GM18508 (cell line): ENCODE measurements around the gene DMRT1.
A peak's percentile ranks its signal among the peaks of the same experiment; 100 is the strongest.
"Not testable (repeated sequence)": the region's sequence is repeated elsewhere in the genome, so short reads cannot be mapped to it uniquely, and the experiment has no call there.

ENCODE experiments used
- ATAC-seq: cut with Tn5 transposase; IDR thresholded peaks from one replicate; pipeline ENCODE4 v1.9.1; 2021; ENCODE audit warnings: moderate number of reproducible peaks; ENCODE audit not compliant: insufficient read depth, unreplicated experiment

DMRT1 gene

DNA sequence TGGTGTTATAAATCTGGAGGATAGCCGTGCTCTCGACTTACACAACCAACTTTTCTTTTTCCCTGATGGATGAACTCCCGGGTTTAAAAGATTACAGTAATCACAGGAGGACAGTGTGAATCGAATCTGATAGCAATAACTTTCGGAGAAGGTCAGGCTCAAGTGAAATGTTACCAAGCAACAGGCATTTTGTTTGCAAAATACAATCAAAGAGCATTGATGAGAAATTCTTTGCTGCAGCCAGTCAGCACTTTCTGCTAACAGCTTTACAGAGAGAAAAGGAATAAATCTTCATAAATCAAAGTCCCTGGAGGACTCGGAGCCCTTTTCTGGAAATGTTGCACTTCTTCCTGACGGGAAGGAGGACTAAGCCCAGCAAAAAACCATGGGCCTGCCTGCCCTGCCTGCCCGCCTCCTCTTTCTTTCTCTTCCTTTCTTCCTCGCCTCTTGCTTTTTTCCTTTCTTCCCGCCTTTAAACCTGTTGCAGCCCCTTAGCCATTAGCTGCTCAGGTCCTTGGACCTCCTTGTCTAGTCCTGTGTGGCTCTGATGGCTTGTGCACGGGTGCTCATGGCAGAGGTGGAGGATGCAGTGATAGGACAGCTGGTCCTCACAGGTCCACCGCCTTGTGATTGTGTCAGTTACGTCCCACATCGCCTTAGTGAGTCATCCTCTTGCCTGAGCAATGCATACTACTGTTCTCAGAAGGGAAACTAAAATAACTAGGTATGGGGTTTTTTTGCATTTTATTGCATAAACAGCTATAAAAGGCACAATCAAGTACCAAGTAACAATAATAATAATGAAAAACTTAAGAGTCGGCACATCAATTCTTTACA lies 141.1 kb downstream of the DMRT1 start:
- ATAC-seq = no peak

DNA sequence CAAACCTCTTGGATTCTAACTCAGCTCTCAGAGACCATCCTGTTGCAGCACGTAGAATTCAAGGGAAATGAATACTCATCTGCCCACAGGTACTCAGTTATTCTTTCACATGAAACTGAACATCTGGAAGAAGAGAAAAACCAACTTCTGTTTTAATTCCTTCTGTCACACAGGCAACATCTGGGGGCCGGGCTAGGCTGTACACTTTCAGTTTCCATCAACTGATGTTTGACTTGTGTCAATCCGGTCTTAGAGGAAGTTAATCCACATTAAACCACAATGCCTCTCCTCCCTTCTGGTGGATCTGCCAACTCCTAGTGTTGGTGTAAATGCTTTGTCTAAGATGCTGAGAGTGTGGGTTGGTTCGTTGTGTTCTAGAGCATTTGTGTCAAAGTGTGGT lies 152.5 kb downstream of the DMRT1 start:
- no peak for ATAC-seq

DNA sequence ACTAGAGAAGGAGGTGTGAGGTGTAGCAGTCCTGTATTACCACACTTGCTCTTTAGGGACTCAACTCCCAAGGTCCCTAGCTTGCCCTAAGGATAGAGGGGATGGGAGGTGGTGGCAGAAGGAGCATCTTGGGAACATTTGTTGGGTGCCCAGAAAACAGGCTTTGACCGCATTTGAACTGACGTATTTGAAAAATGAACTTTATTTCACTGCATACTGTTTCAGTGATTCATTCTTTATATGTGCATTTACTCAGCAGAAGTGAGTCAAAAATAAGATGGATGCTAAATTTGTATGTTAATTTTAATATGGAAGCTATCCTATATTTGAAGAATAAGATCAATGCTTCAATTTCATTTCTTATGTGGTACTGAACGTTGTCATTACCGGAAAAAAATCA lies 153.7 kb downstream of the DMRT1 start:
- ATAC-seq = no peak

DNA sequence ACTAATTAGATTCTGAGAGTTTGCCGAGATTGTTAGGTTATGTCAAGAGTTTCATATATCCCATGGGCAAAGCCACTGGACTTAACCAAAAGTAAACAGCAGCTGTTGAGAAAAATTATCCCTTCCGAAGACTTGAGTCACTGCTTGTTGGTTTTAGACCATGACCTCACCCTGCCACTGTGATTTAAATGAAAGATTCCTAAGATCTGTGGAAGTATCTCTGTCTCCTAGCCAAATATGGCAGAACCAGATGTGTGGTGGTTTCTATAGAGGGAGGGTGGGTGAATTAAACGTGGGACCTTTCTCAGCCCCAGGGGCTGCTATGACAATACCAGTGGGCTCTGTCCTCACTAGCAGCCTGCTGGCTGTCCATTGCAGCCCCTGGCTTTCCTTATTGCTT lies 154.3 kb downstream of the DMRT1 start:
- no peak for ATAC-seq

DNA sequence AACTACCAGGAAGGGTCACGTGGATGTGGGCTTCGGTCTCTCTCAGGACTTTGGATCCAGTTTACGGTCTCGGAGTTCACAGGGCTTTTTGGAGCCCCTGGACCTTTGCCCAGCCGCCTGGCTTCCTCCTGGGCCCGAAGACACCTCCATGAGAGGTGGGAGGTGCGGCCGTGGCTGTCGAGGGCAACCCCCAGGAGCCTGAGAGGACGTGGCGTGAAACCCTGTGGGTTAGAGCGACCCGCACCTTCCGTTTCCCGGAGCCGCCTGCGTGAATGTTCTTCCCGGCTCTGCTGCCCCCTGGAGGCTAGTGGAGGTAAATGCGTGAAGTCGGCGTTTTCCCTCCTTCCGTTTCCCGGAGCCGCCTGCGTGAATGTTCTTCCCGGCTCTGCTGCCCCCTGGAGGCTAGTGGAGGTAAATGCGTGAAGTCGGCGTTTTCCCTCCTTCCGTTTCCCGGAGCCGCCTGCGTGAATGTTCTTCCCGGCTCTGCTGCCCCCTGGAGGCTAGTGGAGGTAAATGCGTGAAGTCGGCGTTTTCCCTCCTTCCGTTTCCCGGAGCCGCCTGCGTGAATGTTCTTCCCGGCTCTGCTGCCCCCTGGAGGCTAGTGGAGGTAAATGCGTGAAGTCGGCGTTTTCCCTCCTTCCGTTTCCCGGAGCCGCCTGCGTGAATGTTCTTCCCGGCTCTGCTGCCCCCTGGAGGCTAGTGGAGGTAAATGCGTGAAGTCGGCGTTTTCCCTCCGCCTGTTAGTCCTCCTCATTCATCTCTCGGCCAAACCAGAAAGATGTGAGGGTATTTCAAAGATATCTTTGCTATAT lies 157.0 kb downstream of the DMRT1 start:
- ATAC-seq = not testable (repeated sequence)

DNA sequence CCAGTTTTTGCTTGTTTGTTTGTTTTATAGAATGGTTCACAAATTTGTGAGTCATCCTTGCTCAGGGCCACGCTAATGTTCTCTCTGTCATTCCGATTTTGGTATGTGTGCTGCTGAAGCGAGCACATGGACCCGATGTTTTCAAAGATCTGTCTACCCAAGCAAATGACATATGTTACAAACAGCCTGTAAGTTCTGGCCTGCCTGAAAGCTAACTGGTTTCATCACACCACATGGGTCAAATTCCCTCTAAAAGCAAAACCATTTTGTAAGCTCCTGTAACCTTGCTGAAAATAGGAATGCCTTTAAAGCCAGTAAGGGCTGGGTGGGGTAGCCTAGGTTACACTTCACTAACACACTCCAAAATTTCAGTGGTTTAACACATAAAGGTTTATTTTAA lies 160.3 kb downstream of the DMRT1 start:
- no peak for ATAC-seq

DNA sequence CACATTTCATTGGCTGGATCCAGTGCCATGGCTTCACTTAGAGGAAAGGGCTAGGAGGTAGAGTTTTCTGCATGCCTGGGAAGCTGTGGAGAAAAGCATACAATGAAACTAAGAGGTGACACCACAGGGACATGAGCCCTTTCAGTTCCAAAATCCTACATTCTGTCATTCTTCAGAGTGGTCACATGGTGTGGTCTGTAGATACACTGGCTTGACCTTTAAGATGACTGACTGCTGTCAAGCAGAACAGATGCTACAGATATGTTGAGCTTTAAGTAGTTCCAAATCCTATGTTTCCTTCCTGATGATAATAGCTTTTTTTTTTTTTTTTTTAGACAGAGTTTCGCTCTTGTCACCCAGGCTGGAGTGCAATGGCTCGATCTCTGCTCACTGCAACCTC lies 161.2 kb downstream of the DMRT1 start:
- ATAC-seq = no peak

DNA sequence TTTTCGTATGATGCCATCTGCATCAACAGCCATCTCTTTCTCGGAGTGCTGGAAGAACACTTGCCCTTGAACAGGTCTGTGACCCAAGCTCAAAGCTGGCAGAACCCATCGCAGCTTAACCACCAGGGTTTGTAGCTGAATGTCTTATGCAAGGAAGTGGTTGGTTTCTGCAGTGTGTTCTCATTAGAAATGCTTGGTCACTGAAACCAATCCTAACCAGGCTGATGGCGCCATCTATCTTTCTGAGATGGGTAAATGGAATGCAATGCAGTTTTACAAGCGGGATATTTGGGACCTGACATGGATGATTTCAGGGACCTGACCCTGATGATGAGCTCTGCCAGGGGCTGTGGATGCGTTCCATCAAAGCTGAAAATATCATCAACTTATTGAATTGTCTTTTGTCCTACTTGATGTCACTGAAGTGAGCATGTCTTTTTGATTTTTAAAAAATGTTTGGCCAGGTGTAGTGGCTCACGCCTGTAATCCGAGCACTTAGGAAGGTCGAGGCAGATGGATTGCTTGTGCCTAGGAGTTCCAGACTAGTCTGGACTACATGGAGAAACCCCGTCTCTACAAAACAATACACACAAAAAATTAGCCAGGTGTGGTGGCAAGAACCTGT lies 163.7 kb downstream of the DMRT1 start:
- ATAC-seq = no peak

DNA sequence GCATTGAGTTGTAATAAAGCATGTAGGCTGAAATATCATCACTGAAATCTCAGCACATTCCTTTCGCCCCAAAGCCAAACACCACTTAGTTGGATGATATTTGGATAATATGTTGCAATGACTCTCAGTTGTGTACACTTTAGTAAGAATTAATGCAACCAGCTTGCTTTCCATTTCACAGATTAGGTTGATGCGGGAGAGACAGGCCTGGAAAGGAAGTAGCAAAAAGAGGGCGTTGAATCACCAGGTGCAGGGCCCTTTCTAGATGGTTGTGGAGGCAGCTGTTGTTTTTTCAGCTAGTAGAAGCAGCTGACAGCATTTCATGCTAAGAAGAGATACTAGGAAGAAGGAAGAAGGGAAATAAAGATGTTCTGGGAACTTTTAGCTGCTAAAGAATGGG lies 165.8 kb downstream of the DMRT1 start:
- ATAC-seq = no peak

DNA sequence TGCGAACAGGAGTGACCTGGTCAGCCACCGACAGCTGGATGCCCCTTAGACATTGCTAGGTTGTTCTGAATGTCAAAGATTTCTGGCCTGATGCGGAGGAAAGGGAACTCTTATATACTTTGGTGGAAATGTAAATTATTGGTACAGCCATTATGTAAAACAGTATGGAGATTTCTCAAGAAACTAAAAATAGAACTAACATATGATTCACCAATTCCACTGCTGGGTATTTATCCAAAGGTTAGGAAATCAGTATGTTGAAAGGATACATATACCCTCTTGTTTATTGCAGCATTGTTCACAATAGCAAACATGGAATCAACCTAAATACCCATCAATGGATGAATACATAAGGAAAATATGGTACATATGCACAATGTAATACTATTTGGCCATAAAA lies 166.7 kb downstream of the DMRT1 start:
- no peak for ATAC-seq

DNA sequence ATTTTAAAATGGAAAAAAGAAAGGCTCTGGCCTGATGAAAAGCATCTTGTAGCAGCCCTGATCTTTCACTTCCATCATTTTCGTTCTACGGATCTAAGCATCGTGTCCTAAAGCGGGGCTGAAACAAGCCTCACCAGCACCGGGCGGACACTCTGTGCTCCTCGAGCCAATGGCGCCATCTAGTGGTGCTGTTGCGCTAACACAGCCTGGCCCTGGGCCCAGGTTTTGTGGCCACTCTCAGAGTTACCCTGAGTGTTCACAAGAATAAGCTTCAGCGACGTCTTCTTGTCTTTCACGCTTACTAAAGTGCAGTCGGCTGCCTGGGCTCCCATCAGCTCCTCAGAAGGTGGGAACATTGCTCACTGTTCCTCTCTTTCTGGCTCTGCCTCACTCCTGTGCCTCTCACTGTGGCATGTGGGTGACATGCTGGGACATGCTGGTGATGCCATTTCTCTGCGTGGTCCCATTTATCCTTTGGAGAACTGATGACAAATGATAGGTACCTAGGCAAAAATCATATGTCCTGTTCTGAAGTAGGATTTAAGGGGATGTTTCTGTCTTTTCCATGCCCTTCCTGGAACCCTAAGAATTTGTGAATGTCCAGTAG lies 167.7 kb downstream of the DMRT1 start:
- ATAC-seq = peak; percentile 93

DNA sequence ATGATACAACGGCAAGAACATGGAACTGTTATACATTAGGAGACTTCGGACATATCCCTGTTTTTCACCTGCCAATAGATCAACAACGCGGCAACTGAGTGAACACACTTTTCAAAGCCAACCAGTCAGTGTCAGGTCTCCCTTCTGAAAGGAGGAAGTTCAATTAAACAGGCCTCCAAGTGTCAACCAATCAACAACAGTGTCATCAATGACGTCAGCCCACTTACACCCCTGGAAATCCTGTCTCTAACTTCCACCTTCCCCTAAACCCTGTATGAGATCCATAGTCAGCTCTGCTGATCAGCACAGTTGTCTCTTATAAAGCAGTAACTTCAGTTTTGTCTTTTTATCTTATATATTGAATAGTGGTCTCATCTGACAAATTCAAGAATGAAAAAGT lies 171.5 kb downstream of the DMRT1 start:
- ATAC-seq = no peak

DNA sequence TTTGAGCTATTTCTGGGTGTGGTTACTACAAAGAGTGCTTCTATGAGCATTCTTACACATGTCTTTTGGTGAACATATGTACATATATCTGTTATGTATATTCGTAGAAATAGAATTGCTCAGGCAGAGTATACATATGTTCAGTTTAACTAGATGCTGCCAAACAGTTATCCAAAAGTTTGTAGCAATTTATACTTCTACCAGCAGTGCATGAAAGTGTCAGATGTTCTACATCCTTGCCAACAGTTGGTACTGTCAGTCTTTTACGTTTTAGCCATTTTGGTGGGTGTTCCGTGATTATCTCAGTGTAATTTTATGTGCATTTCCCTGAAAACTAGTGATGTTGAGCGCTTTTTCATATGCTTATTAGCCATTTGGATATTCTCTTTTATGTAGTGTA lies 172.7 kb downstream of the DMRT1 start:
- ATAC-seq = no peak

DNA sequence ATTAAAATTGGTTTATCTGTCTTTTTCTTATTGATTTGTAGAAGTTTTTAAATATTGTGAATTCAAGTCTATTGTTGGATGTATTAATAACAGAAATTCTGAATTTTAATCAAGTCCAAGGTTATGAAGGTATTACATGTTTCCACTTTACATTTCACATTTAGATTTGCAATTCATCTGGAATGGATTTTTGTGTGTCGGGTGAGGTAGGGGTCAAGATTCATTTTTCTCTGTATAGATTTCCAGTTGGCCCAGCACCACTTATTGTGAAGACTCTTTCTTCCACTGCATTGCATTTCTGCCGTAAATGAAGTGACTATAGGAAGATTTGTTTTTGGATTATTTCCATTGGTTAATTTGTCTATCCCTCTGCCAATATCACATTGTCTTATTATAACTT lies 173.1 kb downstream of the DMRT1 start:
- ATAC-seq = no peak

DNA sequence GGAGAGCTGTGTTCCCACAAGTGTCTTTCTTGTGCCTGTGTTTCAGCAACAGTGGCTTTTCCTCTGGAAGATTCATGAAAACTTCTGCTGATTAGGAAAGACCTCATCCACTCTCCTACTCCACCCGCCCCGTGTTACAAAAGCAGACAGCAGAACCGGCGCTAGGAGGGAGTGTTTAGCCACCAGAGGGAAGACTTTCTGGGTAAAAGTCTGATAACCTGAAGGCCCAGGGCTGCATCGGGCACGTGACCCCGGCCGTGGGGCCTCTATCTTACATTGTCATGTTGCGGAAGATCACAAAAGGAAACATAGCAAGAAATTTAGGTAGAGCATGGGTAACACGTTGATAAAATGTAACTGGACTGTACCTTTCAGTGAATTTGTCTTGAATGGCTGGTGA lies 176.6 kb downstream of the DMRT1 start:
- no peak for ATAC-seq
